Stimulated activated CD8-positive, alpha-beta memory T cell treated with anti-CD3 and anti-CD28 coated beads, Interleukin-15, amount 100 ng/mL, for 4 hours (primary cell): Measurements from ENCODE around the gene GCH1.

Experiments
- DNase-seq, 2 donors: peaks; one replicate each; pipeline ENCODE4 v3.0.0-alpha.2; 2020; ENCODE audit warnings: low read depth in 2 of 2

The GCH1 gene

GRCh38 chr14:54866588-54866987, 36.0 kb downstream of the GCH1 start:
- DNase-seq, result no peak

- DNase-seq, result no peak
Measured at GRCh38 chr14:54864526-54864925, 38.1 kb downstream of the GCH1 start.

- no peak for DNase-seq
Measured at GRCh38 chr14:54857830-54858269, 44.8 kb downstream of the GCH1 start.

GRCh38 chr14:54856152-54856551, 46.5 kb downstream of the GCH1 start:
- no peak for DNase-seq

- DNase-seq, result no peak
Measured at GRCh38 chr14:54854181-54854580, 48.4 kb downstream of the GCH1 start.

GRCh38 chr14:54853339-54853738, 49.3 kb downstream of the GCH1 start:
- DNase-seq, result no peak

- DNase-seq, result no peak
Measured at GRCh38 chr14:54852215-54852614, 50.4 kb downstream of the GCH1 start.

- no peak for DNase-seq
Measured at GRCh38 chr14:54848910-54849309, 53.7 kb downstream of the GCH1 start.

- no peak for DNase-seq
Measured at GRCh38 chr14:54845641-54846040, 57.0 kb downstream of the GCH1 start.

- no peak for DNase-seq
Measured at GRCh38 chr14:54844479-54844878, 58.1 kb downstream of the GCH1 start.

GRCh38 chr14:54840798-54841197, 61.8 kb downstream of the GCH1 start:
- no peak for DNase-seq

- no peak for DNase-seq
Measured at GRCh38 chr14:54840336-54840735, 62.3 kb downstream of the GCH1 start.

GRCh38 chr14:54839701-54840119, 62.9 kb downstream of the GCH1 start:
- no peak for DNase-seq

- DNase-seq, result no peak
Measured at GRCh38 chr14:54838931-54839512, 63.6 kb downstream of the GCH1 start.

GRCh38 chr14:54837508-54838149, 65.0 kb downstream of the GCH1 start:
- DNase-seq, result no peak

GRCh38 chr14:54836231-54836630, 66.4 kb downstream of the GCH1 start:
- DNase-seq, result no peak

GRCh38 chr14:54834727-54835126, 67.9 kb downstream of the GCH1 start:
- DNase-seq, result no peak

- DNase-seq, result no peak
Measured at GRCh38 chr14:54834081-54834480, 68.5 kb downstream of the GCH1 start.

- no peak for DNase-seq
Measured at GRCh38 chr14:54830650-54831049, 72.0 kb downstream of the GCH1 start.

GRCh38 chr14:54829486-54830224, 73.0 kb downstream of the GCH1 start:
- no peak for DNase-seq

- DNase-seq, result no peak
Measured at GRCh38 chr14:54828037-54828436, 74.6 kb downstream of the GCH1 start.

- no peak for DNase-seq
Measured at GRCh38 chr14:54823757-54824549, 78.7 kb downstream of the GCH1 start.
